Erythroblast (primary cell): ENCODE measurements around the gene ERC2.

Experiments used
- DNase-seq, 2 experiments: peaks; one replicate each; lab custom pipeline; 2025; lab: John Stamatoyannopoulos, UW
- GATA1 ChIP-seq: IDR thresholded peaks from 2 replicates; pipeline ENCODE4 v1.6.1; 2011; ENCODE audit warnings: low read depth, mild to moderate bottlenecking, control low read depth, low read length, moderate library complexity
- POLR2A ChIP-seq: IDR thresholded peaks from 2 replicates; pipeline ENCODE4 v1.6.1; 2011; ENCODE audit warnings: mild to moderate bottlenecking, low read length

The ERC2 gene

GRCh38 chr3:55579496-55579895 lies 888.8 kb downstream of the ERC2 start:
- no peak for TF ChIP-seq POLR2A
- no peak for TF ChIP-seq GATA1
- DNase-seq: no peak

DNA sequence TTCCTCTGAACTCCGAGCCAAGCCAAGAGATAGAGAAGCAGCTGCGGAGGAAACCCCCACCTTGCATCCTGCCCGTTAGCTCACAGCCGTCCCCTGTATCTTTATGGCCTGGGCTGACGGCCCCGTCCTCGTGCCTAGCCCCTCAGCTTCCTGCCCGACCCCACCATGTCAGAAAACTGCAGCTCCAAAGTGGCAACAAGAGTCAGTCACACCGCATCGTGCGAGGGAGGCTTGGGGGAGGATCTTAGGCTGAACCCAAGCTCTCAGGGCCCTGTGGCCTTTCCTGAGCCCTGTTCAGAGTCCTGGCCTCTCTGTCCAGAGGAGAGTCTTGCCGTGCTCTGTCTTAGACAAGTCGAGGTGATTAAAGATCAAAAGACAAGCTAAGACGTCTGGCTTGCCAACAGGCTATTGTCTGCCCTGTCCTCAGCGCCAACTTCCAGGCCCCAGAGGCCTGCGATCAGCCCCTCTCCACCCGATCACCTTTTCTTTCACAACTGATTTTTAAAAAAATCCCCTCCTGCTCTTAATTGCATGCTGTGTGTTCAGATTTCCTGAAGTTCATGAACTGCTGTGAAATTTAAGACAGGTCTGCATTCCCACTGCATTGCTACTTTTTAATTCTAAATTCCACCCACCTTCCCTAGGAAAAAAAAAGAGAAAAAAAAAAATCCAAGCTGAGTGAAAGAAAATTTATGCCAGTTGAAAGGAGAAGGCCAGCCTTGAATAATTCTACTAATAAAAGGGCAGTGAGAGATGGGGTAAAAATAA lies 891.5 kb downstream of the ERC2 start:
- DNase-seq: no peak
- TF ChIP-seq POLR2A (no peak), GATA1 (no peak)

DNA sequence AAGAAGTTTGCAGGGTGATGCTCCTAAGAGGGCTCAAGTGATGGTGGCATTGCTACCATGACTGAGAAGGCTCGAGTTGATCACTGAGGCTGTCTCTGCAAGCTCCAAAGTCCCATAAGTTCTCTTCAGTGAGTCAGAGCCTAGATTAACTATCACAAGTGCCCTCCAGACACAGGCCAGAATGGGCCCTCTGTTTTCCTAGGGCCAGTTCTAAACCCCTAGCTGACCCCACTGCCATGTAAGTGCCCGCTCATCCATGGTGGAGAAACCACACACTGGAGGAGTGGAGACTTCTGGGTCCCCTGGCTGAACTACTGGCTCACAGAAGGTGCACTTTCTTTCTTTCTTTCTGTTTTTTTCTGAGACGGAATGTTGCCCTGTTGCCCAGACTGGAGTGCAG lies 893.6 kb downstream of the ERC2 start:
- DNase-seq: no peak
- TF ChIP-seq GATA1 (no peak), POLR2A (no peak)

GRCh38 chr3:55572816-55573215 lies 895.5 kb downstream of the ERC2 start:
- DNase-seq: no peak
- TF ChIP-seq GATA1: no peak

GRCh38 chr3:55571913-55572312 lies 896.4 kb downstream of the ERC2 start:
- DNase-seq: no peak
- TF ChIP-seq POLR2A: no peak
- no peak for TF ChIP-seq GATA1

DNA sequence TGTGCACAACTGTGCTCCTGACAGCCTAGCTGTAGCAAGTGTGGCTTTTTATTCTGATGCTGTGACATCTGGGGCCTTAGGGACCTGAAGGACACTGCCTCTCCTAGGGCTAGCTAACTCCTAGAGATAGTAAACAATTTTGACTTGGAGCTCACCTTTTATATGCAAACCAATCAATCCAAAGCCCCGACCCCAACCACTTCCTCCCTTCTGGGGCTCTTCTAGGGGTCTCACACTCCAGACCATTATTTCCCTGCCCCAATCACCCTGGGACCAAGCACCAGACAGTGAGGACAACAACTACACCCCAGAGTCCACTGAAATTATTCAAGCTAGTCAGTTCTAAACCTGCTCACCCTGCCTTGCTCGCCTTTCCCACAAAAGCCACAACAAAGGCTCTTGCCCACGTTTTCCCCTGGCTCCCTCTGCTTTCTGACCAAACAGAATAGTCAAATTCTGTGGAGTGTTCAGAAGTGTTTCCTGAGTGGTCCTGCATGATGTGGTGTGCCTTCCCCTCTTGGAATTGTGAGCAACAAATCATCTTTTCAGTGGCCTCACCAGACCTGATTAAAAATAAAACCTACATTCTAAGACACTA lies 897.0 kb downstream of the ERC2 start:
- TF ChIP-seq GATA1 (no peak), POLR2A (no peak)
- no peak for DNase-seq

- TF ChIP-seq POLR2A: no peak
- no peak for TF ChIP-seq GATA1
- no peak for DNase-seq
Measured at GRCh38 chr3:55570271-55570711, 898.0 kb downstream of the ERC2 start.

DNA sequence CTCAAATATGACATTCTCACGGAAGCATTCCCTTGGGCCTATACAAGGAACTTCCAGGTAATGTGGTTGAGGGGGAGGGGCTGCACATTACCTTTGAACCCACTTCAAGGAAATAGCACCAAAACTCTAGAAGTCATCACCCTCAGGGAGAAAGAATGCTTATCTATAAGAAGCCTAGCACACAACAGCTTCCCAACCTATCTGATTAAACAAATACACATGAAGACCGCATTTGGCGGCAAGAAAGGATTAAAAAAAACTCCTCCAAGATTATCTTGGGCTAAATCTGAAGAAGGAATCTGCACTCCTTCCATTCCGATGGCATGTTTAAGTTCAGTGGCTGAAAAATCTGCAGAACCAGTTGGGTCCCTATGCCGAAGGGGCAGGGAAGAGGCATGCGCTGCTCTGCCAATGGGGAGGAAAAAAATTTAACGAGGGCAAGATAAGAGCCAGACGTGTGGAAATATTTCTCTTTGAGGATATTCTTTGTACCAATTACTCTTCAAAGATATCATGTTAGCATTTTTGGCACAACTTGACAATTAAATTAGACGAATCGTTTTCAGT lies 899.2 kb downstream of the ERC2 start:
- TF ChIP-seq POLR2A (no peak), GATA1 (no peak)
- DNase-seq: no peak

GRCh38 chr3:55567615-55568014 lies 900.7 kb downstream of the ERC2 start:
- no peak for TF ChIP-seq POLR2A
- TF ChIP-seq GATA1: no peak
- no peak for DNase-seq

DNA sequence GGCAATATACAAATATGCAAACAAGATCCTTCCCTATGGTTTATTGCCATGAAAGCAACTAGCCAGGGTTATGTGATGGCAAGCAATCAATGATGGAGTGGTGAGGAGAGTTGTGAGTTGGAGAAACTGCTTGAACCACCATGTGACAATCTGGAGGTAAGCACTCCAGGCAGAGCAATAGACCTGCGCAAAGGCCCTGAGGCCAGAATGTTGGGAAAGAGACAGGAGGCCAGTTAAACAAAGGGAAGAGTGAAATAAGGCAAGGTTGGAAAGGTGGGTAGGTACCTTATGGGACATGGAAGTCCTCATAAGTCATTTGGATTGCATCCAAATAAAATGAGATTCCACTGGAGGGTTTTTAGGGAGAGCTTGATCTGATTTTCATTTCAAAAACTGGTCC lies 901.1 kb downstream of the ERC2 start:
- DNase-seq: no peak
- no peak for TF ChIP-seq POLR2A

DNA sequence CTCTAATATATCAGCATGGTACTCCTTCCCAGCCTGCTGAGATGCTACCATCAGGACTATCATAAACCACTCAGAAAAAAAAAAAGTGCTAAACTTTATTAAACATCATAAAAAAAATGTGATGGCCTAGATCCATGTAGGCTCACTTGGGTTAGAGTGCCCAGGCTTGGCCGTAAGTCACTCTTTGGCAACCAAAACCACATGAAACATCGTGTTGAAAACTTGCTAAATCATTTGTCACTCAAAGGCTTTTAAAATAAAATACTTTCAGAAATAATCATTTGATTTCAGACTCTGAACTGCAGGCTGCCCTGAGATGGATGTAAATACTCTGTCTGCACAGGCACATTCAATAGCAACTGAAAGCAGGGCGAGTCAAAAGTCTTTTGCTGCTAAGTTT lies 902.7 kb downstream of the ERC2 start:
- no peak for DNase-seq

GRCh38 chr3:55564726-55565125 lies 903.5 kb downstream of the ERC2 start:
- TF ChIP-seq POLR2A: no peak
- DNase-seq: no peak

More for the DNA sequence above, 902.7 kb downstream of the ERC2 start:
- no peak for TF ChIP-seq GATA1
- no peak for TF ChIP-seq POLR2A

- TF ChIP-seq POLR2A (no peak), GATA1 (no peak)
- DNase-seq: no peak
Measured at GRCh38 chr3:55562700-55563099, 905.6 kb downstream of the ERC2 start.
